ENCODE measurements around the gene ITPR1. TPM values are rescaled to one million over a fixed set of nuclear protein-coding genes. Genes with fewer than 3 reads are reported as not detected.

The ITPR1 gene
- total and polyA plus RNA-seq, 4 donors, result 3.7 to 39.4 (median 8.2) TPM

DNA sequence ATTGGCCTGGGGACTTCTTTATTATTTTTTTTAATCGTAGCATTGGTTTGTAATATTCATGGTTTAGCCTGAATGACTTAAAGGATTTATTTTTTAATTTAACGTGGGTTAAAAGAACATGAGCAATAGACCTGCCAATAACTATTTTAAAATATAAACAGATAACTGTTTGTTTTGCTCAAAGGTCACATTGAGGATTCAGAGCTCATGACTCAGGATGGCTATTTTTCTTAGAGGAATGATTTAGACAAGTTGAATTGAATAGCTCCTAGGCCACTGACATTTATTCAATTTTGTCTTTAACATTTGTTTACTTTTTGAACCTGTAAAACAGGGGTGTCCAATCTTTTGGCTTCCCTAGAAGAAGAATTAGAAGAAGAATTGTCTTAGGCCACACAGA lies 68.5 kb downstream of the ITPR1 start:
- Histone ChIP-seq H3K27ac (ENCODE audit: low read depth in 1 of 2, low read length in 2 of 2) (no peak overlapping the region), H3K4me3 (ENCODE audit: low read depth in 1 of 3, low read length in 3 of 3) (no peak overlapping the region), H3K9me3 (ENCODE audit: control insufficient read depth in 4 of 4, low read length in 3 of 4) (no peaks in the 10 kb centered on the region), H3K27me3 (ENCODE audit: control insufficient read depth in 4 of 4, insufficient read depth in 4 of 4, low read length in 3 of 4) (no peaks in the 10 kb centered on the region), H3K36me3 (ENCODE audit: control insufficient read depth in 4 of 4, insufficient read depth in 3 of 4, low read depth in 1 of 4, low read length in 3 of 4) (no peaks in the 10 kb centered on the region), H3K9ac (ENCODE audit: low read depth in 1 of 2, low read length in 2 of 2) (no peak overlapping the region), H3K4me1 (ENCODE audit: control insufficient read depth in 4 of 4, insufficient read depth in 4 of 4, low read length in 3 of 4) (peaks cover 0 to 23% (median 18%) of the 10 kb centered on the region in 4 donors)
- WGBS, result 41% methylated on average over 2 of the region's 2 CpGs
- no peak for DNase-seq (ENCODE audit: low spot score)
- TF ChIP-seq FOXA1 (IDR thresholded peaks at IDR 0.05) (no peak), FOXA2 (IDR thresholded peaks at IDR 0.05) (no peak), HNF4G (IDR thresholded peaks at IDR 0.05) (no peak), NR2F2 (IDR thresholded peaks at IDR 0.05) (no peak), HNF4A (conservative IDR thresholded peaks at IDR 0.05) (peak in 1 of 2 donors; percentile 55), SP1 (IDR thresholded peaks at IDR 0.05) (no peak), JUND (IDR thresholded peaks at IDR 0.05) (no peak), TAF1 (conservative IDR thresholded peaks at IDR 0.05) (no peak), RAD21 (IDR thresholded peaks at IDR 0.05) (no peak), RXRA (IDR thresholded peaks at IDR 0.05) (peak in 1 of 2 donors; percentile 20), GABPA (IDR thresholded peaks at IDR 0.05 in 1 of 2, conservative IDR thresholded peaks at IDR 0.05 in 1 of 2) (no peak), YY1 (IDR thresholded peaks at IDR 0.05) (no peak), EGR1 (IDR thresholded peaks at IDR 0.05; ENCODE audit: low read depth in 2 of 2) (no peak)
- TF ChIP-seq, protein P1, sequence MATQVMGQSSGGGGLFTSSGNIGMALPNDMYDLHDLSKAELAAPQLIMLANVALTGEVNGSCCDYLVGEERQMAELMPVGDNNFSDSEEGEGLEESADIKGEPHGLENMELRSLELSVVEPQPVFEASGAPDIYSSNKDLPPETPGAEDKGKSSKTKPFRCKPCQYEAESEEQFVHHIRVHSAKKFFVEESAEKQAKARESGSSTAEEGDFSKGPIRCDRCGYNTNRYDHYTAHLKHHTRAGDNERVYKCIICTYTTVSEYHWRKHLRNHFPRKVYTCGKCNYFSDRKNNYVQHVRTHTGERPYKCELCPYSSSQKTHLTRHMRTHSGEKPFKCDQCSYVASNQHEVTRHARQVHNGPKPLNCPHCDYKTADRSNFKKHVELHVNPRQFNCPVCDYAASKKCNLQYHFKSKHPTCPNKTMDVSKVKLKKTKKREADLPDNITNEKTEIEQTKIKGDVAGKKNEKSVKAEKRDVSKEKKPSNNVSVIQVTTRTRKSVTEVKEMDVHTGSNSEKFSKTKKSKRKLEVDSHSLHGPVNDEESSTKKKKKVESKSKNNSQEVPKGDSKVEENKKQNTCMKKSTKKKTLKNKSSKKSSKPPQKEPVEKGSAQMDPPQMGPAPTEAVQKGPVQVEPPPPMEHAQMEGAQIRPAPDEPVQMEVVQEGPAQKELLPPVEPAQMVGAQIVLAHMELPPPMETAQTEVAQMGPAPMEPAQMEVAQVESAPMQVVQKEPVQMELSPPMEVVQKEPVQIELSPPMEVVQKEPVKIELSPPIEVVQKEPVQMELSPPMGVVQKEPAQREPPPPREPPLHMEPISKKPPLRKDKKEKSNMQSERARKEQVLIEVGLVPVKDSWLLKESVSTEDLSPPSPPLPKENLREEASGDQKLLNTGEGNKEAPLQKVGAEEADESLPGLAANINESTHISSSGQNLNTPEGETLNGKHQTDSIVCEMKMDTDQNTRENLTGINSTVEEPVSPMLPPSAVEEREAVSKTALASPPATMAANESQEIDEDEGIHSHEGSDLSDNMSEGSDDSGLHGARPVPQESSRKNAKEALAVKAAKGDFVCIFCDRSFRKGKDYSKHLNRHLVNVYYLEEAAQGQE (IDR thresholded peaks at IDR 0.05), result no peak
- TF ChIP-seq, protein P2, sequence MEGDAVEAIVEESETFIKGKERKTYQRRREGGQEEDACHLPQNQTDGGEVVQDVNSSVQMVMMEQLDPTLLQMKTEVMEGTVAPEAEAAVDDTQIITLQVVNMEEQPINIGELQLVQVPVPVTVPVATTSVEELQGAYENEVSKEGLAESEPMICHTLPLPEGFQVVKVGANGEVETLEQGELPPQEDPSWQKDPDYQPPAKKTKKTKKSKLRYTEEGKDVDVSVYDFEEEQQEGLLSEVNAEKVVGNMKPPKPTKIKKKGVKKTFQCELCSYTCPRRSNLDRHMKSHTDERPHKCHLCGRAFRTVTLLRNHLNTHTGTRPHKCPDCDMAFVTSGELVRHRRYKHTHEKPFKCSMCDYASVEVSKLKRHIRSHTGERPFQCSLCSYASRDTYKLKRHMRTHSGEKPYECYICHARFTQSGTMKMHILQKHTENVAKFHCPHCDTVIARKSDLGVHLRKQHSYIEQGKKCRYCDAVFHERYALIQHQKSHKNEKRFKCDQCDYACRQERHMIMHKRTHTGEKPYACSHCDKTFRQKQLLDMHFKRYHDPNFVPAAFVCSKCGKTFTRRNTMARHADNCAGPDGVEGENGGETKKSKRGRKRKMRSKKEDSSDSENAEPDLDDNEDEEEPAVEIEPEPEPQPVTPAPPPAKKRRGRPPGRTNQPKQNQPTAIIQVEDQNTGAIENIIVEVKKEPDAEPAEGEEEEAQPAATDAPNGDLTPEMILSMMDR (IDR thresholded peaks at IDR 0.05; ENCODE audit: low read depth, low read length, missing input control), result no peak
- TF ChIP-seq, protein P3, sequence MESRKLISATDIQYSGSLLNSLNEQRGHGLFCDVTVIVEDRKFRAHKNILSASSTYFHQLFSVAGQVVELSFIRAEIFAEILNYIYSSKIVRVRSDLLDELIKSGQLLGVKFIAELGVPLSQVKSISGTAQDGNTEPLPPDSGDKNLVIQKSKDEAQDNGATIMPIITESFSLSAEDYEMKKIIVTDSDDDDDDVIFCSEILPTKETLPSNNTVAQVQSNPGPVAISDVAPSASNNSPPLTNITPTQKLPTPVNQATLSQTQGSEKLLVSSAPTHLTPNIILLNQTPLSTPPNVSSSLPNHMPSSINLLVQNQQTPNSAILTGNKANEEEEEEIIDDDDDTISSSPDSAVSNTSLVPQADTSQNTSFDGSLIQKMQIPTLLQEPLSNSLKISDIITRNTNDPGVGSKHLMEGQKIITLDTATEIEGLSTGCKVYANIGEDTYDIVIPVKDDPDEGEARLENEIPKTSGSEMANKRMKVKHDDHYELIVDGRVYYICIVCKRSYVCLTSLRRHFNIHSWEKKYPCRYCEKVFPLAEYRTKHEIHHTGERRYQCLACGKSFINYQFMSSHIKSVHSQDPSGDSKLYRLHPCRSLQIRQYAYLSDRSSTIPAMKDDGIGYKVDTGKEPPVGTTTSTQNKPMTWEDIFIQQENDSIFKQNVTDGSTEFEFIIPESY (IDR thresholded peaks at IDR 0.05), result no peak
- TF ChIP-seq, protein P4, sequence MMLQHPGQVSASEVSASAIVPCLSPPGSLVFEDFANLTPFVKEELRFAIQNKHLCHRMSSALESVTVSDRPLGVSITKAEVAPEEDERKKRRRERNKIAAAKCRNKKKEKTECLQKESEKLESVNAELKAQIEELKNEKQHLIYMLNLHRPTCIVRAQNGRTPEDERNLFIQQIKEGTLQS (IDR thresholded peaks at IDR 0.05), result no peak

DNA sequence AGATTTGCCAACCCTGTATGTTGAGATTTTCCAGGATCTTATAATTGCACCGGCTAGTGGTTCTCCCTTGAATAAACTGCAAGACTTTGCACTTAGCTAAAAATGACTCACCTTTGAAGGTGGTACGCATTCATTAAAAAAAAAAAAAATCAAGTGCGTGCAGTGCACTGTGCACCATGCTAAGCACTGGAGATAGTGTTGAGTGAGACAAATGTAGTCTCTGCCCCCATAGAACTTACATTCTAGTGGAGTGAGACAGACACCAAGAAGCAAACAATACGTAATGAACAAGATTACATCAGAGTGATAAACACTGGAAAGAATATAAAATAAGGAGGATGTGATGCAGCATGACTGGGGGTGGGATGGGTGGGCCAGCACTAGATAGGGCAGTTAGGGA lies 69.4 kb downstream of the ITPR1 start:
- no peaks in the 10 kb centered on the region for H3K36me3 ChIP-seq (ENCODE audit: control insufficient read depth in 4 of 4, insufficient read depth in 3 of 4, low read depth in 1 of 4, low read length in 3 of 4)
- WGBS, result 86% methylated on average over 4 of the region's 4 CpGs
- no peak overlapping the region for H3K27ac ChIP-seq (ENCODE audit: low read depth in 1 of 2, low read length in 2 of 2)
- H3K4me3 ChIP-seq (ENCODE audit: low read depth in 1 of 3, low read length in 3 of 3), result no peak overlapping the region
- H3K4me1 ChIP-seq (ENCODE audit: control insufficient read depth in 4 of 4, insufficient read depth in 4 of 4, low read length in 3 of 4), result peaks cover 0 to 28% (median 22%) of the 10 kb centered on the region in 4 donors
- H3K9me3 ChIP-seq (ENCODE audit: control insufficient read depth in 4 of 4, low read length in 3 of 4), result no peaks in the 10 kb centered on the region
- no peaks in the 10 kb centered on the region for H3K27me3 ChIP-seq (ENCODE audit: control insufficient read depth in 4 of 4, insufficient read depth in 4 of 4, low read length in 3 of 4)
- no peak overlapping the region for H3K9ac ChIP-seq (ENCODE audit: low read depth in 1 of 2, low read length in 2 of 2)
- no peak for DNase-seq (ENCODE audit: low spot score)
- TF ChIP-seq HNF4G (IDR thresholded peaks at IDR 0.05), result no peak
- TF ChIP-seq, protein P4 (IDR thresholded peaks at IDR 0.05), result no peak
- no peak for TF ChIP-seq EGR1 (IDR thresholded peaks at IDR 0.05; ENCODE audit: low read depth in 2 of 2)
- no peak for TF ChIP-seq GABPA (IDR thresholded peaks at IDR 0.05 in 1 of 2, conservative IDR thresholded peaks at IDR 0.05 in 1 of 2)
- TF ChIP-seq RXRA (IDR thresholded peaks at IDR 0.05), result no peak
- TF ChIP-seq, protein P5, sequence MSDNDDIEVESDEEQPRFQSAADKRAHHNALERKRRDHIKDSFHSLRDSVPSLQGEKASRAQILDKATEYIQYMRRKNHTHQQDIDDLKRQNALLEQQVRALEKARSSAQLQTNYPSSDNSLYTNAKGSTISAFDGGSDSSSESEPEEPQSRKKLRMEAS (IDR thresholded peaks at IDR 0.05), result no peak
- TF ChIP-seq FOXA1 (IDR thresholded peaks at IDR 0.05), result no peak
- TF ChIP-seq, protein P1 (IDR thresholded peaks at IDR 0.05), result no peak
- no peak for TF ChIP-seq RAD21 (IDR thresholded peaks at IDR 0.05)
- TF ChIP-seq HNF4A (conservative IDR thresholded peaks at IDR 0.05), result no peak
- TF ChIP-seq NR2F2 (IDR thresholded peaks at IDR 0.05), result no peak
- no peak for TF ChIP-seq FOXA2 (IDR thresholded peaks at IDR 0.05)
